Myocyte (in vitro differentiated cells): ENCODE results near the gene ZNF611. TPM values are rescaled to one million over a fixed set of nuclear protein-coding genes. Genes with fewer than 3 reads are reported as not detected.
A peak's percentile ranks its signal among the peaks of the same experiment; 100 is the strongest.
"Not testable (repeated sequence)": the region's sequence is repeated elsewhere in the genome, so short reads cannot be mapped to it uniquely, and the experiment has no call there.

Experiments
- DNase-seq: peaks from one replicate; pipeline ENCODE4 v3.0.0-alpha.2; 2012; ENCODE audit warnings: low read depth
- total RNA-seq: library from RNA; depleted of rRNA; stranded (reverse); fragments of >200 nt; gene quantifications from 2 replicates; pipeline ENCODE4 v1.2.3, GENCODE V29; 2014

Gene ZNF611
- total RNA-seq, 1 donor from 2014 or later, result 3.4 TPM

- DNase-seq, result no peak
These were observed 47.2 kb downstream of the ZNF611 start for GRCh38 chr19:52687684-52688083.

DNA sequence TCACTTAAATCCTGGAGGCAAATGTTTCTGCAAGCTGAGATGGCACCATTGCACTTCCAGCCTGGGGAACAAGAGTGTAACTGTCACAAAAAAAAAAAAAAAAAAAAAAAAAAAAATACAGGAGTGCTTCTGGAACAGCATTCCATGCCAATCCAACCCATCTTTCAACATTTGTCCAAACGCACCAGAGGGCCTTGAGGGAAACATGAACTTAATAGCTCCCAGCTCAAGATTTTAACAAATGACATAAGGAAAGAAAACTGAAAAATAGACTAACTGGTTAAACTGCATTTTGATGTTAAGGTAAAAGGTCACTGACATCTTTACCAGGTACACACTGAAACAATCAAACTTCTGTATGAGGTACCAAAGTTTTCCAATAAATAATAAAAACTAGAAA, 49.0 kb downstream of the ZNF611 start:
- DNase-seq, result no peak

- not testable (repeated sequence) for DNase-seq
These were observed 53.6 kb downstream of the ZNF611 start for GRCh38 chr19:52681216-52681615.

DNA sequence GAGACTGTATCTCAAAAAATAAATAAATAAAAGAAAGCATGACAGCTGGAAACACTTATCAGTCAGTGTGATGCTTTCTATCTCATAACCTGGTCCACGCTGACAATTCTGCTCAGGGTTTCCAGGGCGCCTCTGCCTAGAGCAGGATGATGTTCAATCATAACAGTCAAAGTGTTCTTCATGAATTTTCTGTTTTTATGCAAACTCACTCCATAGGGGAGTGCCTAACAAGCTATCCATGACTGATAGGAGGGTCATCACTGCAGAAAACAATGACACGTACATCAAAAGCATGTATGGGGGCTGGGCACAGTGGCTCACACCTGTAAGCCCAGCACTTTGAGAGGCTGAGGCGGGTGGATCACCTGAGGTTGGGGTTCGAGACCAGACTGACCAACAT, 55.2 kb downstream of the ZNF611 start:
- no peak for DNase-seq

DNA sequence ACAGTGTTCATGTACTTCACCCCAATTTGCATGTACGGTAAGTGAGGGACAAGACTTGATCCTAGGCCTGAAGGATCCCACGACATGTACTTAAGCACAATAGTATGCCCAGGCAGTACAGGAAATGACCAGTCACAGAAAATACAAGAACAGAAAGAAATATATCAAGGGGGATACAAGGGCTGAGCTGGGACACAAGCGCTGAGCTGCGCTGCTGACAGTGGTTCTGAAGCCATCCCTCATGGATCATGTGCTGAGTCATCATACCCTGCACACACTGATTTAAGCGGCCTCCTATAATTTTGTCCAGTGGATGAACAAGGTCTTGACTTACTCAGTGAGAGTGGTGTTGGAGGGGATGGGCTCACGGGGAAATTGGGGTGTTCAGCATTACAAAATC, 59.6 kb downstream of the ZNF611 start:
- not testable (repeated sequence) for DNase-seq

- peak; percentile 11 for DNase-seq
These were observed 61.8 kb downstream of the ZNF611 start for GRCh38 chr19:52673014-52673413.

DNA sequence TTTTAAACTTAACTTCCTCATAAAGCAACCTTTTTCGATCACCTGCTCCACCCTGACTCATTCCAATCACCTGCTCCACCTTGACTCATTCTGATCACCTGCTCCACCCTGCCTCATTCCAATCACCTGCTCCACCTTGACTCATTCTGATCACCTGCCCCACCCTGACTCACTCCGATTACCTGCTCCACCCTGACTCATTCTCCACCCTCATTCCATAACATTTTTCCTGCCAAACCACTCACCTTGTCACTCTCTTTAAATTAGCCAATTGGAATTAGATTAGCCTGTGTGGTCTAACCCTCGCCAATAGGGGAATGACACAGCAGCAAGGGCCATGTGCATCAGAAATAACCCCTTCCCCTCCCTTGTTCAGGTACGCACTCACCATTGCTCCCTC, 64.8 kb downstream of the ZNF611 start:
- DNase-seq, result no peak

GRCh38 chr19:52669586-52669985, 65.3 kb downstream of the ZNF611 start:
- no peak for DNase-seq

- DNase-seq, result no peak
These were observed 66.9 kb downstream of the ZNF611 start for GRCh38 chr19:52667972-52668371.

- no peak for DNase-seq
These were observed 68.3 kb downstream of the ZNF611 start for GRCh38 chr19:52666506-52666905.

DNA sequence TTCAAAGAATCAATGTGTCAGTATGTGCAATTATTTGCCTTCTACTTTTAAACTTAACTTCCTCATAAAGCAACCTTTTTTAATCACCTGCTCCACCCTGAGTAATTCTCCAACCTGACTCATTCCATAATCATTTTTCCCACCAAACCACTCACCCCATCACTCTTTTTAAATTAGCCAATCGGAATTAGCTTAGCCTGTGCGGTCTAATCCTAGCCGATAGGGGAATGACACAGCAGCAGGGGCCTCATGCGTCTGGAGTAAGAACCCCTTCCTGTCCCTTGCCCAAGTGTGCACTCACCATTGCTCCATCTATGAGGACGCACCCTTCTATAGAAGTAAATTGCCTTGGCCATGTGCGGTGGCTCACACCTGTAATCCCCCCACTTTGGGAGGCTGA, 69.3 kb downstream of the ZNF611 start:
- DNase-seq, result peak; percentile 69

DNA sequence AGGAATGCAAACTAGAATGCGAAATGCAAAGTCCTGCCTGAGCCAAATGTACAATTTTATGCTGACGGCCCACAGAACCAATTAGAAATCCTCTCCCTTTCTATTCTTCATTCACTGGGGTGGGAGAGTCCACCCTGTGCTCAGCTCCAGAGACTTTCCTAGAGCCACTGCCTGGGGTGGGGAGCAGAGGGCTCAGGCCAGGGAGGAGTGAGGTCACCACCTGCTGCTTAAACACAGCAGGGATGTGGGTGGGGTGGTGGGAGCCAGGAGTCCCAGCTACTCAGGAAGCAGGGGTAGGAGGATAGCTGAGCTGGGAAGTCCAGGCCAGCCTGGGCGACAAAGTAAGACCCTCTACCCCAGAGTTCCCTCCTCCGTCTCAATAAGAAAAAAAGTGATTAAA, 69.8 kb downstream of the ZNF611 start:
- peak; percentile 61 for DNase-seq

DNA sequence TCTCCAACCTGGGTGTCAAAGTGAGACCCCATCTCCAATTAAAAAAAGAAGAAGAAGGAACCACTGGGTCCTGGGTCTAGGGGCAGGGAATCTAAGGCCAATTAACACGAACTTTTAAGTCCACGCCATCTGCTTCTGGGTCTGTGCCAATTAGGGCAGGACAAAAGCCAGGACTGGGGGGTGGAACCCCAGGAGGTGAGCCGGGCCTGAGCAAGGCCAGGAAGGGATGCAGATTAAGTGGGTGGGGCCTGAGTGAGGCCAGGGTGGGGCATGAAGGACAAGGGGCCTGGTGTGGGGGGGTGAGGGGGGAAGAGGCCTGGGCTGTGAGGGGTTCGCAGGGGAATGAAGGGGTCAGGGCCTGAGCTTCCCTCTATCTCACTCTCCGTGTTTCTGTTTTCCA, 70.4 kb downstream of the ZNF611 start:
- DNase-seq, result no peak

- DNase-seq, result no peak
These were observed 72.2 kb downstream of the ZNF611 start for GRCh38 chr19:52662631-52663030.

DNA sequence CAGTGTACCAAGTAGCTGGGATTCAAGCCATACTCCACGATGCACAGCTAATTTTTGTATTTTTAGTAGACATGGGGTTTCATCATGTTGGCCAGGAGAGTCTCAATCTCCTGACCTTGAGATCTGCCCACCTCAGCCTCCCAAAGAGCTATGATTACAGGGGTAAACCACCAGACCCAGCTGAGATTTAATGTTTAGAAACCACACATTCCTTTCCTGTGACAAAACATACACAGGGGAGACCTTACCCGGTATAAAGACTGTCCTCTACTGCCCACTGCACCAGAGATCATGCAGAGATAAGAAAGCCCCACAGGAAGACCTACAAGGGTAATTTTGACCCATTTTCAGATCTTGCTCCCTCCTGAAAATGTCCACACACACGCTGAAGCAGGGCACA, 73.9 kb downstream of the ZNF611 start:
- peak; percentile 20 for DNase-seq

GRCh38 chr19:52659013-52659412, 75.8 kb downstream of the ZNF611 start:
- DNase-seq, result no peak

DNA sequence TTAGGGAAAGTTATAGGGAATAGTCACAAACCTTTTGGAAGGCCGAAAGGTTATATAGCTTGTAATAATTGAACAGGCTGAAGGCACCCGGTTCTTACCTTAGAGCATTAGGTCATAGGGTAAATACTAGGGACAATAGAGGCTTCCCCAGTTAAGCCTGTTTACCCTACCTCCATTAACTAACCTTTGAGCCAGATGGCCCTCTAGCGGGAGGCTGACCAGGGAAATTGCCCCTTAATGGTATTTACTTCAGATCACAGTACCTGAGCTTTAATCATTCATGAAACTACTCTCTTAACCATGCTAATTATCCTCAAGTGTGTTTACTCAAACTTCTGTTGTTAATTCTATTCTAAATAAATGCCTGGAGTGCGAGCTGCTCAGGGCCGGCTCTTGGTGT, 76.2 kb downstream of the ZNF611 start:
- DNase-seq, result no peak

- DNase-seq, result no peak
These were observed 81.7 kb downstream of the ZNF611 start for GRCh38 chr19:52653161-52653560.

Other genes with a start within 250 kb of the ZNF611 start
- gene ZNF808, start 207.4 kb downstream of the ZNF611 start, total RNA-seq, result 16.8 and 16.9 TPM in 2 replicates
- 5.5 and 6.2 TPM in 2 replicates for gene ZNF701, start 164.8 kb downstream of the ZNF611 start, total RNA-seq
- gene ZNF83, start 96.7 kb downstream of the ZNF611 start, total RNA-seq, result 36.3 and 46.6 TPM in 2 replicates
- 2.4 and 2.8 TPM in 2 replicates for gene ZNF600, start 51.7 kb upstream of the ZNF611 start, total RNA-seq
- gene ZNF28, start 86.6 kb upstream of the ZNF611 start, total RNA-seq, result 15.0 and 18.9 TPM in 2 replicates
- 18.0 and 19.4 TPM in 2 replicates for gene ZNF468, start 122.6 kb upstream of the ZNF611 start, total RNA-seq
- gene ZNF320, start 162.6 kb upstream of the ZNF611 start, total RNA-seq, result 10.2 and 12.6 TPM in 2 replicates
- 0.40 and 0.73 TPM in 2 replicates for gene ZNF888, start 188.4 kb upstream of the ZNF611 start, total RNA-seq
- gene ZNF816, start 227.8 kb upstream of the ZNF611 start, total RNA-seq, result 4.7 and 6.2 TPM in 2 replicates